Endometrium (tissue), 2 donors: ENCODE data around the gene PRSS12.
A peak's percentile ranks its signal among the peaks of the same experiment; 100 is the strongest.

Experiments
- FAIRE-seq: peaks from 2 replicates; lab custom pipeline; 2012; peaks lifted over from hg19 to GRCh38; lab: Jason Lieb, UNC
- donor health status: control.
- donor health status: control.

Gene PRSS12

DNA sequence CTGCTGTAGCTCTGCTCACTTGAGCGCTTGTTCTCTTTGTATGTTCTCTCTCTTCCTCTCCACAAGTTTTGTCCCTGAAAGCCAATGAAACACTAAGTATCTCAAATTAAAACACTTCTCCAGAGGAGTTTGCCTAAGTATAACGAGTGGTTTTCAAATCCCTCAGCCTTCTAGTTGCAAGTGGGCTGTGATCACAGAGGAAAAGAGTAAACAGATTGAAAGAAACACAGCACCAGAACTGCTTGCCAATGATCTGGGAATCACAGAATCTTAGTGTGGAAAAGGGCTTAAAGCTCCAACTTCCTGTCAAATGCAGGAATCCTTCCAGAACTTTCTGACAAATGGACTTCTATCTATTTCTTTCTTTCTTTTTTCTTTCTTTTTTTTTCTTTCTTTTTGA, 4.8 kb upstream of the PRSS12 start:
- FAIRE-seq: no peak

- no peak for FAIRE-seq
Observed at GRCh38 chr4:118356731-118357130, 3.9 kb upstream of the PRSS12 start.

DNA sequence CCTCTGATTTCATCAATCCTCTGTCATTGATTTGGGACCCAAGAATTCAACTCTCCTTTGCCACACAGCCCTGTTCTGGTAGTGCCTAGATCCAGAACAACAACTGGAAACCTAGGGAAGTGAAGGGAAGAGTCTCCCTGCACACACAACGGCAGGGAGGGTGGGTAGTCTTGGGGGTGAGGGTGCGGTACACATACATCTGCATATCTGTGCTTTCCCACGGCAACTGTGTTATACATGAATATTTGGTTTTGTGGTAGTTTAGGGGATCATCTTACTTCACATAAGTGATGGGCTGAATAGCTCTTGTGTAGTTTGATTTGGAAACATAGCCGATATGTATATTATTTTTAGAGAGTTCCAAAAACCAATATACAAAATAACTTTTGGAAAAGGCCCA, 3.3 kb upstream of the PRSS12 start:
- no peak for FAIRE-seq

GRCh38 chr4:118354913-118355312, 2.1 kb upstream of the PRSS12 start:
- no peak for FAIRE-seq

DNA sequence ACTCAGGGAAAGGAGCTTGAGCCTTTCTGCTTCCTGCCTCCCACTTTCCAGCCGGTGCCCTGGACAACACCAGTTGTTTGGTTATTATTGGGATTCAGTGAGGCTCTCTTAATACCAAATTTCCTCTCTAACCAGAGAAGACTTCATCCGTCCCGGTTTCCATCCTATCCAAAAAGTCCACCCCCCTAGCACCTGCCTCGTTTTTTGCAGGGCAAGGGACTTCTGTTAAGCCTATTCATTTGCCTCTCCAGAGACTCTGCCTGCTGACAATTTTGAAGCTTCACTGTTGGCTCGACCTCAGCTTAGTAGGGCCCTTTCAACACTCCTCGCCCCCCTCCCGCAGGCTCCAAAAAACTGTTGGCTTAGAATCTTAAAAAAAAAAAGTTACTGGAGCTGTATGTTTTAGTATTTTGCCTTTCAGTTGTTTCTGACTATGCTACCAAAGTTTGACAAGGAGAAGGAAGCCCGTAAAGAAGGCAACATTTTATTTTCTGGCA, 779 bp upstream of the PRSS12 start:
- FAIRE-seq: no peak

DNA sequence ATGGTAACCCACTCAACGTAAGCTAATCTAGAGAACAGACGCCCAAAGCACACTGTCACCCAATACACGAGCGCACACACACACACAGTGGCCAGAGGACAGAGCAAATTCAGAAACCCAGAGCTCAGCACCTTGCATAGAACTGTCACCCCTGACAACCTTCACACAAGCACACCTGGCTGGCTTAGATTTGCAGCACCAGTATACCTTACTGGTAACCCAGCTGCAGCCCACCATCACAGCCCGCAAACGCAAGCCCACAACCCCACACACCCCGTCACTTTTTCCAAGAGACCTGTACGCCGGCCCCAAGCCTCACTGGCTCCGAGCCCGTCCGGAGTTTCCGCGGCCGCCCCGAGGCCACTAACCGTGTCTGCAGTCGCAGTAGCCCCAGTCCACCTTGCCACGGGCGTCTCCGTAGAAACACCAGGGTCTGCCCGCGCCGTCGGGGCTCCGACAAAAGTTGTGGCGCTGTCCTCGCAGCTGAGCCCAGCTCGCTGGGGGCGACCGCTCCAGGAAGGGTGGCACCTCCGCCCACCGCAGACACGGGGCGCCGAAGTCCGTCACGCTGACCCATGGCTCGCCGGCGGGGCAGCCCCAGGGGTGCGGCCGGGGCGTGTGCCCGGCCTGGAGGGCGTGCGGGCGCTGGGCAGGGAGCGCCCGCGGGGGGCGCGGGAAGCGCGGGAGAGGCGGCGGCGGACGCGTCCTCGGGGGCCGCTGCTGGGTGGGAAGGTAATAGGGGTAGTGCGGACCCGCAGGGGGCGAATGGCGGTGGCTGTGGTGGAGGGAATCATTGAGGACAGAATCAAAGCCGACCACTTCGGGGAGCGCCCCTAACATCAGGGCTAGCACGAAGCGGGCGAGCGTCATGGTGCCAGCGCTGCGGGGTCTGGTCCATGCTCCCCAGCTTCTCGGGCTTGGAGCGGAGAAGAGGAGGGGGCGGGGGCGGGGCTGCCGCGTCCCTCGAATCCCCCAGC, 664 bp downstream of the PRSS12 start:
- FAIRE-seq: no peak

GRCh38 chr4:118350961-118351360, 1.8 kb downstream of the PRSS12 start:
- FAIRE-seq: no peak

DNA sequence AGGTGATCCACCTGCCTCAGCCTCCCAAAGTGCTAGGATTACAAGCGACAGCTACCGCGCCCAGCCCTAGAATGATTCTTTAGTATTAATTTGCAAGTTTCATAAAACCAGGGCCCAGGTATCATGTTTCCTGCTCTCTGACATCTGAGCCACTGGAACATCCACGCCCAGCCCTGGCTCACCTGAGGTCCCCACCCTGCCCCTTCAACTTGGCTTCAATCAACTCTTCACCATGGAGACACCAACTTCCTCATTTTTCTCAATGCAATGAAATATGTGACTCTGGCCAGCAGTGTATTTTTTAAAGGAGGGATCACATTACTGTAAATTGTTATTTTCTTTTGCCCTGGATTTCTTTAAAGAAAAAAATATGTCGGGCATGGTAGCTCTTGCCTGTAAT, 3.9 kb downstream of the PRSS12 start:
- no peak for FAIRE-seq

DNA sequence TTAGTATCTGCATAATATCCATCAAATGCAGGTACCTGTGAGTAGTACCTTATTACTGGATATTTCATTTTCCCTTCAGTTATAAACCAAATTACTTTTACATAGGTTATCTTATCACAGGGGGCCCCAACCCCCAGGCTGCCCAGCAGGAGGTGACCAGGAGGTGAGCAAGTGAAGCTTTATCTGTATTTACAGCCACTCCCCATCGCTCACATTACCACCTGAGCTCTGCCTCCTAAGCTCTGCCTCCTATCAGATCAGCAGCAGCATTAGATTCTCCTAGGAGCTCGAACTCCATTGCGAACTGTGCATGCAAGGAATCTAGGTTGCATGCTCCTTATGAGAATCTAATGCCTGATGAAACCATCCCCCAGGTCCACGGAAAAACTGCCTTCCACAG, 6.3 kb downstream of the PRSS12 start:
- no peak for FAIRE-seq

DNA sequence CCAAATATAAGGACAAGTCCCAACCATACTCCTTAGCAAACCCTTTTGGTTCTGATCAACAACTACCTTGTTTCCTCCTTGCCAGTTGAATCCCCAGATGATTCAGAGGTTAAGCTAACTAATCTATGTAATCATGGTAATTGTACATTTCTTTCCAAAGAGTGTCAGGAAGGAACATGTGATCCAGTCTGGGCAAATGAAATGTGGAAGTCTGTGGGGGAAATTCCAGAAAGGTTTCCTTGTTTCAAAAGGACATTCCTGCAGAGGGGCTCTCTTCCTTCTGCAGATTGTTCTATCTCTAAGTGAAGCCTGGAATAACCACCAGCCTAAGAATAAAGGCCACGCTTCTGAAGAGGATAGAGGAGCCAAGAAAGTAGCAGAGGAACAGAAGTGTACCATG, 7.0 kb downstream of the PRSS12 start:
- FAIRE-seq: no peak

DNA sequence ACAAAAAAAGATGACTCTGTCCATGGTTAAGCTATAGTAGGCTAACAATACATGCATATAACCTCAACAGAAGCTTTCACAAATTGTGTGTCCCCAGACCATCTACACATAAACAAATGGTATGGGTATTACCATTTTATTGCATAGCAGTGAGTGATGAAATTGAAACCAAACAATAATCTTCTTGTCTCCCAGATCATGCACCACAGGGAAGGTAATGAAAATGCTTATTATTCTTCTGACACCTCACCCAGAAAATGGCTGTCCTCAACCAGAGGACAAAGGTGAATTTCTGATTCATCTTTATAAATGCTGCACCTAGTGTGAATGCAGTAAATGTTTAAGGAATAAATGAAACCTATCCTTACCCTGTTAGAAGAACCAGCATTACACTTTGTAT, 8.0 kb downstream of the PRSS12 start:
- FAIRE-seq: no peak

- FAIRE-seq: no peak
Observed at GRCh38 chr4:118343501-118343900, 9.3 kb downstream of the PRSS12 start.

GRCh38 chr4:118340109-118340508, 12.7 kb downstream of the PRSS12 start:
- no peak for FAIRE-seq

DNA sequence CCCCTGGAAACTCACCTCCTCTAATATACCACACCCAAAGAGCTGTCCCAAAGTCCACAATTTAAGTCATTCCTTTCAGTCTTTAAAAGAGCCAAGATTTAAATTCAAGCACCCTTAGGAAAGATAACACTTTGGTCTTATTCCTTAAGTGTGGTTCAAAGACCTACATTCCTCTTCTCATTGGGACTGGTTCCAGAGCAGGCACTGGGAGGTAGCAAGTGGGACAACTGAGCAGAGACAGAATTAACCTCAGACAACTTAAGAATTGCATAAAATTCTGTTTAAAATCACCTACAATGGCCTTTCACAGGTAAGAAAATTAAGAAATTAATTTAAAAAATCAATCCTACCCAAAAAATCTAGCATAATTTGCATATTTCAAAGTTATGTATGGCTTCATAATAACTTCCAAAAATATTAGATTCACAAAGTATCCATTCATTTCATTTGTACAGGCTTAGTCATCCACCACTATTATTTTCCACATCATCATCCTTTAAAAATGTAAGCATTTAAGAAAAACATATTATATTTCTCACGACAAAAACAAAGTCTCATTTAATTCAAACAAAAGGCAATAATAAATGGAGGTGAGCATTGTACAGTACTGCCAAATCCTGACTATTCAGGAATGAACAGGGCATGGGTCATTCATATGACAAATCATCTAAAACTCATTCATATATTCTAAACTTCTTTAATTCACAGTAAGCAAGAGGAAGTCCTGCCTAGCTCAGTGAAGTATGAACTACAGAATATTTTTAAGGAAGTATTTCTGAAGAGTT, 13.6 kb downstream of the PRSS12 start:
- no peak for FAIRE-seq

DNA sequence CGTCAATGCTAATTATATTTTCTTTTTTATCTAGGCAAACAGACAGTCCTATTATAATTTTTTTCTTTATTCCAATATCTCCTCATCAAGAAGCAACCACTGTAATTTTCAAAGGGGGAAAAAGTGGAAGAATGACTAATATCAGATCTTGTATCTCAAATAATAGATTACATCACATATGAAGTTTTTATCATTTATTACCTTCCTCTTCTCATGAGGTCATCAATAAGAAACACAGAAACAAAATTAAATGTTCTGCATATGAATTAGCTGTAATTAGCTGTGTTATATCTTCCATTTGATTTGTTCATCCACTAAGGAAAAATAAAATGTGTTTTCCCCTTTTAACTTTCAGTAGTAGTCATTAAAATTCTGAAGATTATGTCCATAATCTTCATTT, 14.3 kb downstream of the PRSS12 start:
- FAIRE-seq: no peak

- no peak for FAIRE-seq
Observed at GRCh38 chr4:118337954-118338353, 14.8 kb downstream of the PRSS12 start.

DNA sequence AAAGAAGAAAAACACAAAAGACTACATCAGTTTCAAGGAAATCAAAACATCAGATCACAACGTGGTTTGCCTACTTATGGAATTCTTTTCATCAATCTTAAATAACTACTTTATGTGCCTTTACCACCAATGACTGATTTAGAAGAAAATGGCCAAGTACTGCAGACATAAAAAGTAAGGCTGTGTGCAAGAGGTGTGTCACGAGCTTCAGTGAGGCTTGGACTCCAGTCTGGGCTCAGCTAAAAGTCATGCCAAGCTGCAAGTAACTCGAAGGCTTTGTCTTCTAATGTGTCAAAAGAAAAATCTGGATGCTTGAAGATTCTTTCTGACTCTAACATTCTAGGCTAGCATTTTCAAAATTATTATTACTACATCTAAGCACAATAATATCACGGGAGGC, 17.0 kb downstream of the PRSS12 start:
- no peak for FAIRE-seq

DNA sequence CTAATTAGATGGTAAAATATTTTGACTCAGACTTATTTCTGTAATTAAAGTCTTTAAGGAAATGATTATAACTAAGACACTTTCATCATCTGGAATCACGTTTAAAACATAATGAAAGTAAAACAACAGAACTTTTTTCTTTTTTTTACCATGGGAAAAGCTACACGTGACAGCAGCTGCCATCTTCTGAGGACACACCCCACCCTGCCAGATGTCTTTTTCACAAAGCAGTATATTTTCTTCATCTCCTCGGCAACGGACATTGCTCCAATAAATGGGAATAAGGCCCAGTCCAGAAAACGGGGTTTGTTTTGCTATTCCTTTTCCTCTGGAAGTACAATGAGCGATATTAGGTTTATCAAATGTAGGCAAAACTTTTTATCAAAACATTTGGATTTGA, 17.5 kb downstream of the PRSS12 start:
- no peak for FAIRE-seq

DNA sequence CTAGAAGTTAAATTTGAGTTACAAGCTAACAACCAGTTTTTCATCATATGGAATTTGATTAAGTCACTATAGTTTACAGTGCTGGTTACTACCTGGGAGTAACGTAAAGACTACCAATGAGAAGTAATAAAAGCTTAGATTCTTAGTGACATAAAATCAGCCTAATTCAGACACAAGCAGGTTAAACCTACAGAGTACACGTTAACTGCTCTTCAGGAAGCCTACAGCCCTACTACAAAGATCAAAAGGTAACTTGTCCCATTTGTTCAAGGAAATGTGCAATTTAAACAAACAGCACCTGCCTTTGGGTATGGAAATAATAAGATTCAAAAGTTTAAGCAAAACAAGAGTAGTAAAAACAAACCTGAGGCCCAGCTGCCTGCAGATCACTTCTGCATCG, 21.5 kb downstream of the PRSS12 start:
- no peak for FAIRE-seq

- no peak for FAIRE-seq
Observed at GRCh38 chr4:118329849-118330248, 23.0 kb downstream of the PRSS12 start.

DNA sequence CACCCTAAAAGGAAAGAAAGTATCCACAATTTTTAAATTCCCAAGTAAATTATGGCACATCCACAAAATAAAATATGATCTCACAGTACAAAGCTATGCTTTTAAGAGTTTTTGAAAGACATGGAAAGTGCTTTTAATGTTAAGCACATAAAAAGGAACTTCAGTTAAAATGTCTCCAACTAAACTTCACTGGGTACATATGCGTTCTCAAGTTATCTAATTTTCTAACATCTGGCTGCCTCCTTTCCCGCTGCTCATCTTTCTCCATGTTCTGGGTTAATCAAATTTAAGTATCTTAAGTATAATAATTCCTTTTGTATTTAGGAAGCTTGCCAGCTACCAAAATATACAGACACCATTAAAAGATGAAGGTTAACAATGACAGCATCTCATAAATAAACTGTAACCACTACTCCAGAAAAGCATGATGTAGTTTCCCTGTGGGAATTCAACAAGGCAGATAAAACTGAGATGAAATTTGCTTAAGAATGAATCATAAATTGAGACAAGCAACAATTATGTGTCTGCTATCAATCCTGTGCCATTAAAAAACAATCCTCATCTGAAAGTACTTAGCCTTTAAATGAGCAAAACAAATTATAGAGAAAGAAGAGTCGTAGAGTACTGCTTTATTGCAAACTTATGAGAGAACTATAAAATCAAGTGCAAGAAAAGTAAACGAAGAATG, 25.1 kb downstream of the PRSS12 start:
- FAIRE-seq: peak; percentile 100

DNA sequence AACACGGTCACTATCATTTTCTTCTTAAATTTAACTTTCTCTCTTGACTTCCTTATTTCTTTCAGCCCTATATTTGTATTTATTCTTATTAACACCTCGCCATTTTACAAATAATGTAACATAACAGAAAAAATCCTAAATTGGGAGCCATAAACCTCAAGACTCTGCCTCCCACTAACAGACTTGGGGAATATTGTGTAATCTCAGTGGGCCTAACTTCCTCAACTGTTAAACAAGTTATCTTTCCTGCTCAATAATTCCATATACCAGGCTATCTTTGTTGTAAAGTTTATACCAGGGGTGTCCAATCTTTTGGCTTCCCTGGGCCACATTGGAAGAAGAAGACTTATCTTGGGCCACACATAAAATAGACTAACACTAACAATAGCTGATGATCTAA, 26.2 kb downstream of the PRSS12 start:
- no peak for FAIRE-seq

GRCh38 chr4:118325431-118325830, 27.4 kb downstream of the PRSS12 start:
- peak; percentile 8 for FAIRE-seq
